Progenitor cell of endocrine pancreas (in vitro differentiated cells): ENCODE measurements around the gene NTF4. TPM values are rescaled to one million over a fixed set of nuclear protein-coding genes. Genes with fewer than 3 reads are reported as not detected.
A peak's percentile ranks its signal among the peaks of the same experiment; 100 is the strongest.
"Not testable (repeated sequence)": the region's sequence is repeated elsewhere in the genome, so short reads cannot be mapped to it uniquely, and the experiment has no call there.

ENCODE experiments used
- DNase-seq: peaks from one replicate; pipeline ENCODE4 v3.0.0; 2021; ENCODE audit warnings: low spot score; ENCODE audit not compliant: unreplicated experiment
- H3K27ac Mint-ChIP-seq: 2 replicates; pipeline ENCODE4 v1.8.0; 2021; ENCODE audit warnings: mild to moderate bottlenecking, moderate library complexity, mixed read lengths
- H3K27me3 Mint-ChIP-seq: 2 replicates; pipeline ENCODE4 v1.8.0; 2021; ENCODE audit warnings: mixed read lengths
- H3K36me3 Mint-ChIP-seq: 2 replicates; pipeline ENCODE4 v1.8.0; 2022; ENCODE audit warnings: mixed read lengths; ENCODE audit not compliant: insufficient read depth
- H3K4me1 Mint-ChIP-seq: 2 replicates; pipeline ENCODE4 v1.8.0; 2021; ENCODE audit warnings: low read depth, mixed read lengths
- H3K4me3 Mint-ChIP-seq: 2 replicates; pipeline ENCODE4 v1.8.0; 2021; ENCODE audit warnings: low read depth, mild to moderate bottlenecking, moderate library complexity, mixed read lengths
- H3K9me3 Mint-ChIP-seq: 2 replicates; pipeline ENCODE4 v1.8.0; 2021; ENCODE audit warnings: low read depth, mixed read lengths
- CTCF ChIP-seq: fragments of 200-600 bp; sonication (generic); IDR thresholded peaks from one replicate; pipeline ENCODE4 v1.5.0; 2021; ENCODE audit warnings: antibody characterized with exemption, mild to moderate bottlenecking; ENCODE audit not compliant: unreplicated experiment
- total RNA-seq: library from RNA; stranded (reverse); gene quantifications from 2 replicates; pipeline ENCODE4 v1.2.1, GENCODE V29; 2021

The NTF4 gene
- total RNA-seq, 1 donor from 2014 or later: 0.91 TPM

GRCh38 chr19:49059053-49059452, 5.6 kb downstream of the NTF4 start:
- Mint-ChIP-seq H3K9me3 (no peaks in the 10 kb centered on the region), H3K27me3 (peaks cover 70% of the 10 kb centered on the region), H3K36me3 (no peaks in the 10 kb centered on the region), H3K4me3 (no peak overlapping the region), H3K4me1 (peaks cover 4% of the 10 kb centered on the region), H3K27ac (no peak overlapping the region)
- TF ChIP-seq CTCF: no peak
- DNase-seq: no peak

GRCh38 chr19:49058562-49058961, 6.1 kb downstream of the NTF4 start:
- Mint-ChIP-seq H3K9me3 (no peaks in the 10 kb centered on the region), H3K36me3 (no peaks in the 10 kb centered on the region), H3K4me1 (peaks cover 4% of the 10 kb centered on the region), H3K27me3 (peaks cover 72% of the 10 kb centered on the region), H3K27ac (no peak overlapping the region), H3K4me3 (no peak overlapping the region)
- DNase-seq: no peak
- no peak for TF ChIP-seq CTCF

- Mint-ChIP-seq H3K36me3 (no peaks in the 10 kb centered on the region), H3K27me3 (peaks cover 67% of the 10 kb centered on the region), H3K4me1 (peaks cover 4% of the 10 kb centered on the region), H3K27ac (no peak within 1 kb of the TSS), H3K4me3 (peak within 1 kb of the TSS; percentile 68), H3K9me3 (no peaks in the 10 kb centered on the region)
- no peak for TF ChIP-seq CTCF
- DNase-seq: peak; percentile 53
These were observed 6.9 kb downstream of the NTF4 start, which contains the start of gene CGB7 for GRCh38 chr19:49057636-49058234. Gene CGB7, minus strand, starts transcription at chr19:49057749. Its CDS starts 2,374 bp downstream, at chr19:49055375.

GRCh38 chr19:49056902-49057596, 7.6 kb downstream of the NTF4 start:
- not testable (repeated sequence) for H3K4me1 Mint-ChIP-seq, DNase-seq, H3K27ac Mint-ChIP-seq, H3K9me3 Mint-ChIP-seq, H3K36me3 Mint-ChIP-seq
- peak overlapping the region; percentile 68 for H3K4me3 Mint-ChIP-seq
- H3K27me3 Mint-ChIP-seq: peaks cover 67% of the 10 kb centered on the region

- H3K4me1 Mint-ChIP-seq: peaks cover 4% of the 10 kb centered on the region
- H3K9me3 Mint-ChIP-seq: no peaks in the 10 kb centered on the region
- H3K36me3 Mint-ChIP-seq: no peaks in the 10 kb centered on the region
- no peak overlapping the region for H3K27ac Mint-ChIP-seq
- H3K27me3 Mint-ChIP-seq: peaks cover 67% of the 10 kb centered on the region
- DNase-seq: peak; percentile 51
- peak; percentile 39 for TF ChIP-seq CTCF
- peak overlapping the region; percentile 68 for H3K4me3 Mint-ChIP-seq
These were observed 8.3 kb downstream of the NTF4 start for GRCh38 chr19:49056101-49056901.

- H3K27me3 Mint-ChIP-seq: peaks cover 23% of the 10 kb centered on the region
- not testable (repeated sequence) for H3K4me3 Mint-ChIP-seq, H3K36me3 Mint-ChIP-seq, H3K27ac Mint-ChIP-seq, DNase-seq, H3K9me3 Mint-ChIP-seq, H3K4me1 Mint-ChIP-seq
These were observed 14.1 kb downstream of the NTF4 start for GRCh38 chr19:49050376-49051033.

GRCh38 chr19:49049834-49050233, 14.8 kb downstream of the NTF4 start:
- not testable (repeated sequence) for H3K36me3 Mint-ChIP-seq, H3K27ac Mint-ChIP-seq, DNase-seq, H3K4me3 Mint-ChIP-seq, H3K4me1 Mint-ChIP-seq, H3K9me3 Mint-ChIP-seq
- peaks cover 17% of the 10 kb centered on the region for H3K27me3 Mint-ChIP-seq

GRCh38 chr19:49049011-49049410, 15.6 kb downstream of the NTF4 start, which contains the start of gene CGB8:
Gene CGB8, minus strand, starts transcription at chr19:49049111. Its CDS starts 372 bp downstream, at chr19:49048739.
- not testable (repeated sequence) for H3K4me1 Mint-ChIP-seq, H3K4me3 Mint-ChIP-seq, H3K27ac Mint-ChIP-seq, H3K9me3 Mint-ChIP-seq, H3K36me3 Mint-ChIP-seq, DNase-seq
- peaks cover 15% of the 10 kb centered on the region for H3K27me3 Mint-ChIP-seq
